ENCODE results near the gene OR2J2.
"Not testable (repeated sequence)": the region's sequence is repeated elsewhere in the genome, so short reads cannot be mapped to it uniquely, and the experiment has no call there.

The OR2J2 gene

GRCh38 chr6:29170607-29171006, at the start of gene OR2J2:
OR2J2 (plus strand) TSS chr6:29170907; CDS start chr6:29173636, 2,729 bp downstream.
- not testable (repeated sequence) for DNase-seq

- DNase-seq = no peak
Observed at GRCh38 chr6:29129326-29130012, 41.2 kb upstream of the OR2J2 start.

- no peak for DNase-seq
Observed at GRCh38 chr6:29130644-29131043, 40.1 kb upstream of the OR2J2 start.

GRCh38 chr6:29131691-29132090, 39.0 kb upstream of the OR2J2 start:
- no peak for DNase-seq

- DNase-seq = no peak
Observed at GRCh38 chr6:29137724-29138123, 33.0 kb upstream of the OR2J2 start.

- DNase-seq = no peak
Observed at GRCh38 chr6:29141606-29142005, 29.1 kb upstream of the OR2J2 start.

GRCh38 chr6:29142309-29142708, 28.4 kb upstream of the OR2J2 start:
- no peak for DNase-seq

DNA sequence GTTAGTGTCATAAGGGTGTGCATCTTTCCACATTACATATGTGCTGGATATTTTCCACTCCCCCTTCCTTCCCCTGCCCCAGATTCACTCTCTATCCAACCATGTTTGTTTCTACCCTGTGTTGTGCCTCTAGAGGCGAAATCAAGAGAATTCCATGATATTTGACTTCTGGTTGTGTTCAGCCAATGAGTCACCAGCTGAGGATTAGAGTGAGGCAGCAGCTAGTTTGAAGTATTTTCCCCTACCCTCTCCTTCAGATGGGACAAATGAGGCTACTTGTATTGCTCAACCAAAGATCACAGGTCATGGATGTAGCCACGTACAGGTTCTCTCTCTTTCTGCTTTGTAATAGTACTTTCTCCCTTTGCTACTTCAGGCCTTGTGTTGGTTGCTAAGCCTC, 24.5 kb upstream of the OR2J2 start:
- no peak for DNase-seq

- no peak for DNase-seq
Observed at GRCh38 chr6:29147074-29147473, 23.6 kb upstream of the OR2J2 start.

DNA sequence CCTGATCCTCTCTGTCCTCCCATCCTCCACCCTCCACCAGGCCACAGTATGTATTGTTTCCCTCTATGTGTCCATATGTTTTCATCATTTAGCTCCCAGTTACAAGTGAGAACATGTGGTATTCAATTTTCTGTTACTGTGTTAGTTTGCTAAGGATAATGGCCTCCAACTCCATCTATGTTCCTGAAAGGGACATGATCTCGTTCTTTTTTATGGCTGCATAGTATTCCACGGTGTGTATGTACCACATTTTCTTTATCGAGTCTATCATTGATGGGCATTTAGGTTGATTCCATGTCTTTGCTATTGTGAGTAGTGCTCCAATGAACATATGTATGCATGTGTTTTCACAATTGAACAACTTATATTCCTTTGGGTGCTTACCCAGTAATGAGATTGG, 21.3 kb upstream of the OR2J2 start:
- DNase-seq = not testable (repeated sequence)

DNA sequence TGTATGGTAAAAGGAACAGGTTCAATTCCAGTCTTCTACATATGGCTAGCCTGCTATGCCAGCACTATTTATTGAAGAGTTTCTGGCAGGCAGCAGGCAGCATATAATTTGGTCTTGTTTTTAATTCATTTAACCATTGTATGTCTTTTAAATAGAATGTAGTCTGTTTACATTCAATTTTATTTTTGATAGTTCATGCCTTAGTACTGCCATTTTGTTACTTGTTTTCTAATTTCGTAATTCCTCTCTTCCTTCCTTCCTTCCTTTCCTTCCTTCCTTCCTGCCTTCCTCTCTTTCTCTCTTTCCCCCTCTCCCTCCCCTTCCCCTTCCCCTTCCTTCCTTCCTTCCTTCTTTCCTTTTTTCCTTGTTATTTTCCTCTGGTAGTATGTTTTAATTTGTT, 17.6 kb upstream of the OR2J2 start:
- DNase-seq = no peak

DNA sequence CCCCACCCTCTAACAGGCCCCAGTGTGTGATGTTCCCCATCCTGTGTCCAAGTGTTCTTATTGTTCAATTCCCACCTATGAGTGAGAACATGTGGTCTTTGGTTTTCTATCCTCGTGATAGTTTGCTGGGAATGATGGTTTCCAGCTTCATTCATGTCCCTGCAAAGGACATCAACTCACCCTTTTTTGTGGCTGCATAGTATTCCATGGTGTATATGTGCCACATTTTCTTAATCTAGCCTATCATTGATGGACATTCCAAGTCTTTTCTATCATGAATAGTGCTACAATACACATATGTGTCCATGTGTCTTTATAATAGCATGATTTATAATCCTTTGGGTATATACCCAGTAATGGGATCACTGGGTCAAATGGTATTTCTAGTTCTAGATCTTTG, 15.5 kb upstream of the OR2J2 start:
- not testable (repeated sequence) for DNase-seq

- DNase-seq = not testable (repeated sequence)
Observed at GRCh38 chr6:29159922-29160321, 10.8 kb upstream of the OR2J2 start.

GRCh38 chr6:29165571-29165970, 5.1 kb upstream of the OR2J2 start:
- DNase-seq = not testable (repeated sequence)

GRCh38 chr6:29171736-29172135, 1.0 kb downstream of the OR2J2 start:
- DNase-seq = no peak

- DNase-seq = no peak
Observed at GRCh38 chr6:29183594-29183993, 12.9 kb downstream of the OR2J2 start.

GRCh38 chr6:29188659-29189058, 18.0 kb downstream of the OR2J2 start:
- not testable (repeated sequence) for DNase-seq

- DNase-seq = no peak
Observed at GRCh38 chr6:29200767-29201662, 30.3 kb downstream of the OR2J2 start.

DNA sequence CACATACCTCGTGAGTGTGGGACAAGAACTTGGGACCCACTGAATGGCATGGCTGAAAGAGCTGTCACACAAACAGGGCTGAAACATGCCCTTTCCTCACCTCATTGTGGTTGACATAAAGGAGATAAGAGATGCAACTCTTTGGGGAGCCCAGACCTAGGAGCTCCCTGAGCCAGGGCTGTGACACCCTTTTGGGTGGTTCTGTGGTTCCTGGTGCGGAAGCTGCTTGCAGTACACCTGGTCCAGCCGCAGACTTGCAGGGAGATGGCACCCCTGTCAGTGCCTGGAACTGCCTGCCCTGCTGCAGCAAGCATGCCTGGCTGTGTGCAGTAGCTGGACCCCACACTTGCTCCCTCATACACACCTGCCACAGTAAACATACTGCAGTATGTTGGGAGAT, 31.3 kb downstream of the OR2J2 start:
- DNase-seq = no peak

GRCh38 chr6:29211488-29211887, 40.8 kb downstream of the OR2J2 start:
- no peak for DNase-seq

GRCh38 chr6:29216528-29216927, 45.8 kb downstream of the OR2J2 start:
- no peak for DNase-seq

- not testable (repeated sequence) for DNase-seq
Observed at GRCh38 chr6:29217242-29217641, 46.5 kb downstream of the OR2J2 start.

DNA sequence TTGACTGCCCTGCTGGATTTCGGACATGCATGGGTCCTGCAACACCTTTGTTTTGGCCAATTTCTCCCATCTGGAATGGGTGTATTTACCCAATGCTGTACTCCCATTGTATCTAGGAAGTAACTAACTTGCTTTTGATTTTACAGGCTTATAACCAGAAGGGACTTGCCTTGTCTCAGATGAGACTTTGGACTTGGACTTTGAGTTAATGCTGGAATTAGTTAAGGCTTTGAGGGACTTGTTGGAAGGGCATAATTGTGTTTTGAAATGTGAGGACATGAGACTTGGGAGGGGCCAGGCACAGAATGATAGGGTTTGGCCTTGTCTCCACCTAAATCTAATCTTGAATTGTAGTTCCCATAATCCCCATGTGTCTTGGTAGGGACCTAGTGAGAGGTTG, 47.3 kb downstream of the OR2J2 start:
- not testable (repeated sequence) for DNase-seq
